Loucy (cell line): ENCODE data around the gene COL23A1.

ENCODE experiments used
- H2AFZ ChIP-seq: fragments of 200-600 bp; sonication (generic); 2 replicates; pipeline ENCODE4 v1.6.0; 2016; ENCODE audit warnings: antibody characterized with exemption, mild to moderate bottlenecking, low read length, moderate library complexity
- H3F3A ChIP-seq: fragments of 200-600 bp; 2 replicates; pipeline ENCODE4 v1.6.0; 2016; ENCODE audit warnings: antibody characterized with exemption, low read depth, mild to moderate bottlenecking
- H3K27me3 ChIP-seq: fragments of 200-600 bp; sonication (generic); 2 replicates; pipeline ENCODE4 v1.6.1; 2014; ENCODE audit warnings: low read length, mild to moderate bottlenecking; ENCODE audit not compliant: insufficient read depth, poor library complexity, severe bottlenecking
- H3K36me3 ChIP-seq: fragments of 200-600 bp; sonication (generic); 2 replicates; pipeline ENCODE4 v1.6.1; 2016; ENCODE audit warnings: low read length; ENCODE audit not compliant: insufficient read depth
- H3K4me1 ChIP-seq: fragments of 200-600 bp; sonication (generic); 2 replicates; pipeline ENCODE4 v1.5.1; 2014; ENCODE audit warnings: low read length, mild to moderate bottlenecking; ENCODE audit not compliant: insufficient read depth, poor library complexity, severe bottlenecking
- H3K4me2 ChIP-seq: fragments of 200-600 bp; sonication (generic); 2 replicates; pipeline ENCODE4 v1.6.0; 2014; ENCODE audit warnings: antibody characterized with exemption, low read length, low read depth, mild to moderate bottlenecking; ENCODE audit not compliant: poor library complexity, severe bottlenecking
- H3K4me3 ChIP-seq: fragments of 200-600 bp; sonication (generic); 2 replicates; pipeline ENCODE4 v1.5.1; 2014; ENCODE audit warnings: low read length, mild to moderate bottlenecking, mixed read lengths; ENCODE audit not compliant: poor library complexity, severe bottlenecking
- H3K79me2 ChIP-seq: fragments of 200-600 bp; sonication (generic); 2 replicates; pipeline ENCODE4 v1.6.1; 2014; ENCODE audit warnings: low read length; ENCODE audit not compliant: insufficient read depth
- H3K9ac ChIP-seq: fragments of 200-600 bp; sonication (generic); 2 replicates; pipeline ENCODE4 v1.6.0; 2014; ENCODE audit warnings: mild to moderate bottlenecking, low read depth, low read length, moderate library complexity; ENCODE audit not compliant: poor library complexity, severe bottlenecking
- H3K9me2 ChIP-seq: fragments of 200-600 bp; sonication (generic); replicated peaks from 2 replicates; pipeline ENCODE4 v1.6.1; 2016; ENCODE audit warnings: low read depth, low read length, mixed read lengths
- H3K9me3 ChIP-seq: fragments of 200-600 bp; sonication (generic); 2 replicates; pipeline ENCODE4 v1.6.1; 2014; ENCODE audit warnings: mild to moderate bottlenecking, antibody characterized with exemption, low read length, low read depth; ENCODE audit not compliant: insufficient read depth
- H4K20me1 ChIP-seq: fragments of 200-600 bp; sonication (generic); 2 replicates; pipeline ENCODE4 v1.6.0; 2014; ENCODE audit warnings: antibody characterized with exemption, low read length, mild to moderate bottlenecking; ENCODE audit not compliant: insufficient read depth, poor library complexity, severe bottlenecking
- EZH2phosphoT487 ChIP-seq: fragments of 200-600 bp; IDR thresholded peaks from 2 replicates; pipeline ENCODE4 v1.6.1; 2018; ENCODE audit warnings: antibody characterized with exemption, mild to moderate bottlenecking, moderate library complexity, borderline replicate concordance
- TF ChIP-seq, protein P1 (sequence below): fragments of 200-600 bp; sonication (generic); conservative IDR thresholded peaks from 2 replicates; pipeline ENCODE4 v1.5.1; 2014; ENCODE audit warnings: mild to moderate bottlenecking, antibody characterized with exemption, low read length

The COL23A1 gene

GRCh38 chr5:178218237-178218776 is 371.9 kb downstream of the COL23A1 start:
- no peaks in the 10 kb centered on the region for H3K9me3 ChIP-seq
- H3K27me3 ChIP-seq: no peaks in the 10 kb centered on the region
- H3K36me3 ChIP-seq: peaks cover 16% of the 10 kb centered on the region; the same call in 1 of the 2 replicates

DNA sequence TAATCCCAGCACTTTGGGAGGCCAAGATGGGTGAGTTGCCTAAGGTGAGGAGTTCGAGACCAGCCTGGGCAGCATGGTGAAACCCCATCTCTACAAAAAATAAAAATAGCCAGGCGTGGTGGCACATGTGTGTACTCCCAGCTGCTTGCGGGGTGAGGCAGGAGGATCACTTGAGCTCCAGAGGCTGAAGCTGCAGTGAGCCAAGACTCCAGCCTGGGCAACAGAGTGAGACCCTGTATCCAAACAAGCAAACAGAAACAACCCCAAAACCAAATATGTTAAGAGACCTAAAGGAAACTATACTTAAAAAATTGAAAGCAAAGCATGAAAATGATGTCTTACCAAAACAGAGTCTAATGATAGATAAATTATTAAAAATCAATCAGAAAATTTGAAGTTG is 373.4 kb downstream of the COL23A1 start:
- Histone ChIP-seq H3K4me3 (no peak overlapping the region), H3K36me3 (peaks cover 32% of the 10 kb centered on the region; the same call in 1 of the 2 replicates), H3K79me2 (no peaks in the 10 kb centered on the region), H4K20me1 (peaks cover 4% of the 10 kb centered on the region), H3K9ac (no peak overlapping the region), H3K4me1 (no peaks in the 10 kb centered on the region), H3K9me3 (no peaks in the 10 kb centered on the region), H3F3A (no peaks in the 10 kb centered on the region), H3K4me2 (no peak overlapping the region), H3K27me3 (no peaks in the 10 kb centered on the region), H3K9me2 (no peaks in the 10 kb centered on the region), H2AFZ (no peak overlapping the region)
- TF ChIP-seq, protein P1, sequence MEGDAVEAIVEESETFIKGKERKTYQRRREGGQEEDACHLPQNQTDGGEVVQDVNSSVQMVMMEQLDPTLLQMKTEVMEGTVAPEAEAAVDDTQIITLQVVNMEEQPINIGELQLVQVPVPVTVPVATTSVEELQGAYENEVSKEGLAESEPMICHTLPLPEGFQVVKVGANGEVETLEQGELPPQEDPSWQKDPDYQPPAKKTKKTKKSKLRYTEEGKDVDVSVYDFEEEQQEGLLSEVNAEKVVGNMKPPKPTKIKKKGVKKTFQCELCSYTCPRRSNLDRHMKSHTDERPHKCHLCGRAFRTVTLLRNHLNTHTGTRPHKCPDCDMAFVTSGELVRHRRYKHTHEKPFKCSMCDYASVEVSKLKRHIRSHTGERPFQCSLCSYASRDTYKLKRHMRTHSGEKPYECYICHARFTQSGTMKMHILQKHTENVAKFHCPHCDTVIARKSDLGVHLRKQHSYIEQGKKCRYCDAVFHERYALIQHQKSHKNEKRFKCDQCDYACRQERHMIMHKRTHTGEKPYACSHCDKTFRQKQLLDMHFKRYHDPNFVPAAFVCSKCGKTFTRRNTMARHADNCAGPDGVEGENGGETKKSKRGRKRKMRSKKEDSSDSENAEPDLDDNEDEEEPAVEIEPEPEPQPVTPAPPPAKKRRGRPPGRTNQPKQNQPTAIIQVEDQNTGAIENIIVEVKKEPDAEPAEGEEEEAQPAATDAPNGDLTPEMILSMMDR: no peak
- no peak for TF ChIP-seq EZH2phosphoT487

More at GRCh38 chr5:178218237-178218776, 371.9 kb downstream of the COL23A1 start:
- Histone ChIP-seq H4K20me1 (no peaks in the 10 kb centered on the region), H3K4me2 (no peak overlapping the region), H2AFZ (no peak overlapping the region), H3F3A (no peaks in the 10 kb centered on the region), H3K9ac (no peak overlapping the region), H3K79me2 (no peaks in the 10 kb centered on the region), H3K4me1 (no peaks in the 10 kb centered on the region), H3K4me3 (no peak overlapping the region), H3K9me2 (no peaks in the 10 kb centered on the region)
- TF ChIP-seq EZH2phosphoT487: no peak
- TF ChIP-seq, protein P1: no peak

DNA sequence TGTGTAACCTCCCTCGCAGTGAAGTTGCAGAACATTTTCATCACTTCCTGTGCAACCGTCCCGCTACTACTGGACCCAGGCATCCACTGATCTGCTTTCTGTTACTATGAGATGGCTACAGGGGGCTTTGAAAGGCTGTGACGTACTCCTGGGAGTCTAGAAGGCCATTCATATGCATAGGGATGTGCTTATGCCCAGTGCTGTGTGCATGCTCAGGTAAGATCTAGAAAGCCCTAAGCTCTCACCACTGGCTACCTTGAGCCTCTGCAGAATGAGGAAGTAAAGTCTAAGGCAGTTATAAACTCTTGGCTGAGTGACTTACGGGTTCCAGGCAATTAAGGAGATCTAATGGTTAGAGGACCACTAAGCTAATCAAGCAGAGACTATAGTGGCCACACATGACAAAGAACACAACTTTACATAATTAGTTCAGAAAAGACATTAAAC is 374.1 kb downstream of the COL23A1 start:
- H3K36me3 ChIP-seq: peaks cover 38% of the 10 kb centered on the region; the same call in 1 of the 2 replicates
- H3K4me2 ChIP-seq: no peak overlapping the region
- no peak overlapping the region for H3K4me3 ChIP-seq
- H3K79me2 ChIP-seq: no peaks in the 10 kb centered on the region
- H3K27me3 ChIP-seq: no peaks in the 10 kb centered on the region
- no peak overlapping the region for H2AFZ ChIP-seq
- no peaks in the 10 kb centered on the region for H3K4me1 ChIP-seq
- no peaks in the 10 kb centered on the region for H3K9me2 ChIP-seq
- TF ChIP-seq, protein P1: no peak
- TF ChIP-seq EZH2phosphoT487: no peak
- H4K20me1 ChIP-seq: peaks cover 10% of the 10 kb centered on the region
- H3F3A ChIP-seq: no peaks in the 10 kb centered on the region
- H3K9ac ChIP-seq: no peak overlapping the region
- H3K9me3 ChIP-seq: no peaks in the 10 kb centered on the region
